ENCODE measurements around the gene CHAC1.

DNA sequence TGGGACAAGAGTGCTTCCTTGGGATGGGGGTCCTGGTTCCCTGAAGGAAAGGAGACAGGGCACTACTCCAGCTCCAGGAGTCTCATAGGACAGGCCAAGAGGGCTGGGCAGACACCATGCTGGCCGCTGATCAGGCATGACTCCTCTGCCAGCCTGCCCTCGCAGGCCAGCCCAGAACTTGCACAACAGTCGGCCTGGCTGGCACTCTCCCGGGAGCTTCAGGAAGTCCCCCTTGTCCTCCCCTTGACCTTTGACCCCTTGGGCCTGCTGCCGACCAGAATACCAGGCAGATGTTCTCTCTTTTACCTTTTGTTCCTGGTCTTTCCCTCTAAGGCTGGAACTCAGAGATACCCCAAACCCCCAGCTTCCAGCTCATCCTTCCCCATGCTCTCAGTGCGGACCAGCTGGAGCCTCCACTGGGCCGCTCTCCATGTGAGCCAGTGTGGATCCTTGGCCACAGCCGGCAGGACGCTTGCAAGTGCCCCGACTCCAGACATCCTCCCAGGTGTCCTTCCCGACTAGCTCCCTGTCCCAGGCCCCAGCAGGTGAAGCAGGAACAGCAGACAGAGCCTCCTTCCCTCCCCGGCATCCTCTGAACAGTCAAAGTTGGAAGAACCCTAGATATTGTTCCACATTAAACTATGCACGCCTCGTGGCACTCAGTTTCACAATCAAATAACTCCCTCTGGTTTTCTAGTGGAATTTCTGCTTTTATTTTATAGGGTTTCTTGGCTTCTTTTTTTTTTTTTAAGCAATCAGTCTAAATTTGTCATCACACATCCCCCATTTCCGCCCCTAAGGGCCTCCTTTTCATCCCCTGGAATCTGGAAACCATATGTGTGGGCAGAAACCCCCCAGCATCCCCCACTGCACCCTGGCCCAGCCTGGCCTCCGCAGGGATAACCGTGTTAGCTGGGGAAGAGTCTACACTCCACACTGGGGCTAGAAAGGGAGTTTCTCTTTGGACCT lies 43.3 kb upstream of the CHAC1 start:
- TF ChIP-seq, protein P1, sequence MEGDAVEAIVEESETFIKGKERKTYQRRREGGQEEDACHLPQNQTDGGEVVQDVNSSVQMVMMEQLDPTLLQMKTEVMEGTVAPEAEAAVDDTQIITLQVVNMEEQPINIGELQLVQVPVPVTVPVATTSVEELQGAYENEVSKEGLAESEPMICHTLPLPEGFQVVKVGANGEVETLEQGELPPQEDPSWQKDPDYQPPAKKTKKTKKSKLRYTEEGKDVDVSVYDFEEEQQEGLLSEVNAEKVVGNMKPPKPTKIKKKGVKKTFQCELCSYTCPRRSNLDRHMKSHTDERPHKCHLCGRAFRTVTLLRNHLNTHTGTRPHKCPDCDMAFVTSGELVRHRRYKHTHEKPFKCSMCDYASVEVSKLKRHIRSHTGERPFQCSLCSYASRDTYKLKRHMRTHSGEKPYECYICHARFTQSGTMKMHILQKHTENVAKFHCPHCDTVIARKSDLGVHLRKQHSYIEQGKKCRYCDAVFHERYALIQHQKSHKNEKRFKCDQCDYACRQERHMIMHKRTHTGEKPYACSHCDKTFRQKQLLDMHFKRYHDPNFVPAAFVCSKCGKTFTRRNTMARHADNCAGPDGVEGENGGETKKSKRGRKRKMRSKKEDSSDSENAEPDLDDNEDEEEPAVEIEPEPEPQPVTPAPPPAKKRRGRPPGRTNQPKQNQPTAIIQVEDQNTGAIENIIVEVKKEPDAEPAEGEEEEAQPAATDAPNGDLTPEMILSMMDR (IDR thresholded peaks at IDR 0.05; ENCODE audit: low read length), result no peak
- TF ChIP-seq EZH2 (optimal IDR thresholded peaks at IDR 0.05; ENCODE audit: low read depth, low read length), result no peak
